PFSK-1 (cell line): Measurements from ENCODE around the gene GALNT12.

Source experiments
- POLR2AphosphoS5 ChIP-seq: IDR thresholded peaks from 2 replicates; pipeline ENCODE4 v1.6.1; 2012; ENCODE audit warnings: low read depth, mild to moderate bottlenecking, control low read depth, low read length, moderate library complexity
- TF ChIP-seq, protein P1 (sequence below), 2 experiments: IDR thresholded peaks; 2 replicates each; pipeline versions ENCODE4 v1.6.1 to v1.8.0; 2011 to 2012; ENCODE audit warnings: low read depth in 2 of 2, low read length in 2 of 2, control low read depth in 1 of 2, inconsistent platforms in 1 of 2, mild to moderate bottlenecking in 1 of 2, moderate library complexity in 1 of 2; ENCODE audit not compliant: insufficient read depth in 1 of 2

DNA sequence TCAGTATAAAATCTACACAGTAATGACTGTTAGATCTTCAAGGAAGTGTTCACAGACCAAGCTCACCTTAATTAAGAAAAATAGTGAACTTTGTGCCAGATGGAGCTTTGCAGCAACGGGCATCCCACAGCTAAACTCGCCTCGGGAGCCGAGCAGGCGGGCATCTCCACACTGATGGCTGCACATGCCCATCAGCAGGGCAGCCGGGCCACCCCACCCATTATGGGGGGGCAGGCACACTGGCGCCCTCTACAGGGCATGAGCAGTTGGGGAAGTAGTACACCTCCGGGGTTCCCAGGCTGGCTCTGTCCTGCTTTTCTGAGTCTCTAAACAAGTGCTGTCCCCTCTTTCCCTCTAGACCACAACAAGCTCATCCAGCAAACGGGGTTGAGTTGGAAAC lies 32.7 kb upstream of the GALNT12 start:
- TF ChIP-seq, protein P1, sequence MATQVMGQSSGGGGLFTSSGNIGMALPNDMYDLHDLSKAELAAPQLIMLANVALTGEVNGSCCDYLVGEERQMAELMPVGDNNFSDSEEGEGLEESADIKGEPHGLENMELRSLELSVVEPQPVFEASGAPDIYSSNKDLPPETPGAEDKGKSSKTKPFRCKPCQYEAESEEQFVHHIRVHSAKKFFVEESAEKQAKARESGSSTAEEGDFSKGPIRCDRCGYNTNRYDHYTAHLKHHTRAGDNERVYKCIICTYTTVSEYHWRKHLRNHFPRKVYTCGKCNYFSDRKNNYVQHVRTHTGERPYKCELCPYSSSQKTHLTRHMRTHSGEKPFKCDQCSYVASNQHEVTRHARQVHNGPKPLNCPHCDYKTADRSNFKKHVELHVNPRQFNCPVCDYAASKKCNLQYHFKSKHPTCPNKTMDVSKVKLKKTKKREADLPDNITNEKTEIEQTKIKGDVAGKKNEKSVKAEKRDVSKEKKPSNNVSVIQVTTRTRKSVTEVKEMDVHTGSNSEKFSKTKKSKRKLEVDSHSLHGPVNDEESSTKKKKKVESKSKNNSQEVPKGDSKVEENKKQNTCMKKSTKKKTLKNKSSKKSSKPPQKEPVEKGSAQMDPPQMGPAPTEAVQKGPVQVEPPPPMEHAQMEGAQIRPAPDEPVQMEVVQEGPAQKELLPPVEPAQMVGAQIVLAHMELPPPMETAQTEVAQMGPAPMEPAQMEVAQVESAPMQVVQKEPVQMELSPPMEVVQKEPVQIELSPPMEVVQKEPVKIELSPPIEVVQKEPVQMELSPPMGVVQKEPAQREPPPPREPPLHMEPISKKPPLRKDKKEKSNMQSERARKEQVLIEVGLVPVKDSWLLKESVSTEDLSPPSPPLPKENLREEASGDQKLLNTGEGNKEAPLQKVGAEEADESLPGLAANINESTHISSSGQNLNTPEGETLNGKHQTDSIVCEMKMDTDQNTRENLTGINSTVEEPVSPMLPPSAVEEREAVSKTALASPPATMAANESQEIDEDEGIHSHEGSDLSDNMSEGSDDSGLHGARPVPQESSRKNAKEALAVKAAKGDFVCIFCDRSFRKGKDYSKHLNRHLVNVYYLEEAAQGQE (IDR thresholded peaks at IDR 0.05; ENCODE audit: insufficient read depth in 1 of 2, low read depth in 2 of 2, low read length in 2 of 2) = no peak
- TF ChIP-seq POLR2AphosphoS5 = no peak
